GF-D8 (cell line): ENCODE measurements around the gene RGS16.
A peak's percentile ranks its signal among the peaks of the same experiment; 100 is the strongest.

ENCODE experiments used
- DNase-seq: peaks from one replicate; lab custom pipeline; 2025; lab: John Stamatoyannopoulos, UW

RGS16 gene

DNA sequence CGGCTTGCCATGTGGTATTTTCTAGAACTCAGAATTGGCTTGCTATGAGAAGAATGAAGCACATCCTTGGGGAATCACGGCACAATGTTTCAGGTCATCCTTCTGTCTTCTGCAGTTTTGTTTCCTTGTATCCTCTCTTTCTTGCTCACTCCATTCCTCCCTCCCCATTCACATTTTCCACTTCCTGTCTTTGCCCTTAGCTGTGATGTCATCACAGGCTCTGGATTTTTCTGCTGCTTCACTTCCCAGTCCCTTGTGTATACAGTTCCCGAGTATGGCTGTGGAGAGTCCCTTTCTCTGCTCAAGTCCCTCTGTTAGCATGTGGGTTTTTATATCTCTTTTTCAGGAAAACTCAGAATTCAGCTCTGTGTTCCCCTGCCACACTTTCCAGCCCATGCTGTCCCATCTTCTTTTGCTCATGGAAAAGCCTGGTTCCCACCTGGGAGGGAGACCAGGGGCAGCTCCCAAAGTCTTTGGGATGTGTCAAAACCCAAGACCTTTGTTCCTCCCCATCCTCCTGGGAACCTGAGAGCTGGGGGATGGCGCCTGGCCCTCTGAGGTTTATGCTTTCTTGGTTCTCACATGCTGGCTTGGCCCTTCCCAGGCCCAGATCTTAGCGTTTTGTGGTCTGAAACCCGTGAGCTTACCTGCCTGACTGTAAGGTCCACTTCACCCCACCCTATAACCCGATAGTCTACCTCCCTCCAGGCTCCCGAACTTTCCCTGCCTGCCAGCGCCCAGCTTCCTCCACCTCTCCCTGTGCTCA, 4.8 kb upstream of the RGS16 start:
- no peak for DNase-seq

GRCh38 chr1:182608236-182608635, 4.0 kb upstream of the RGS16 start:
- DNase-seq: no peak

GRCh38 chr1:182607566-182607965, 3.4 kb upstream of the RGS16 start:
- DNase-seq: no peak

- DNase-seq: no peak
Measured at GRCh38 chr1:182603646-182604174, 479 bp downstream of the RGS16 start.

GRCh38 chr1:182602935-182603645, 1.1 kb downstream of the RGS16 start:
- DNase-seq: peak; percentile 46

- DNase-seq: no peak
Measured at GRCh38 chr1:182601913-182602312, 2.3 kb downstream of the RGS16 start.

- DNase-seq: peak; percentile 29
Measured at GRCh38 chr1:182601416-182601786, 2.8 kb downstream of the RGS16 start.

- no peak for DNase-seq
Measured at GRCh38 chr1:182600745-182601415, 3.3 kb downstream of the RGS16 start.

GRCh38 chr1:182600036-182600713, 4.0 kb downstream of the RGS16 start:
- DNase-seq: no peak

- DNase-seq: no peak
Measured at GRCh38 chr1:182599339-182599738, 4.8 kb downstream of the RGS16 start.

GRCh38 chr1:182598296-182598695, 5.9 kb downstream of the RGS16 start:
- DNase-seq: no peak

DNA sequence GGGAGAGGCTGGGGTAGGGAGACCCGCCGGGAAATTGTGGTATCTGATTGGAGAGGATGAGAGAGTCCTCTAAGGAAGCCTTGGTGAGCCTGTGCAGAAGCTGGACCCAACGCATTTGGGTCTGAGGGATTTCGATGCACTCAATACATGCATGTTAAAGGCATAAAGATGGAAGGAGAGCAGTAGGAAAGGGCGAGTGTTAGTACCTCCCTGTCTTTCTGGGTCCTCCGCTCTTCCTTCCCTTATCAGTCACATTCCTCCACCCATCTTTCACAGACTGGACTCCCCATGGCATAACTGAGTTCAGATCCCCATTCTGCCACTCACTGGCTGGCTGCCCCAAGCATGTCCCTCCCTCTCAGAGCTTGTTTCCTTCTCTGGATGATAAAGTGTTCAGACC, 7.3 kb downstream of the RGS16 start:
- DNase-seq: no peak

DNA sequence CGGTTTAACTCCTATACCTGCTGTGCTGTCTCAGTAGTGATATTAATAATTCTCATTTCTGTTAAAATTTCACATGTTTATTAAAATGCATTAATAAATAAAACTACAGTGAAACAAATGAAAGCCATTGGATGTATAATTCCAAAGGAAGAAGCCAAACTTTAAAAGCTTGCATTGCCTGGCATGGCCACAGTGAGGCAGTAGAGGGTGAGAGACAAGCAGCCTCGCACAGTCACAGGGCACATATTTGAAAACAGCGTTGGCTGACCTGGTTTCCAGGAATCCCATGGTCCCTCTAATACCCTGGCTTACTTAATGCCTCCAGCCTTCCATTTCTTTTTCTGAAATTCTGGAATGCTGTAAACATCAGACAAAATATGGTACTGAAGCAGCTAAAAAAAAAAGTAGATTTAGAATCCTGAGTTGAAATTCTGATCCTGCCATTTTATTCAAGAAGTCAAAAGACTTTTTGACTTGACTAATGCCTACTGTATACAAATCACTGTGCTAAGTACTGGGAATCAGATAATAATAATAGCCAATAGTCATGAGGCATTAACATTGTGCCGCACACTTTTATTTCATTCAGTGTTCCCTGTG, 8.4 kb downstream of the RGS16 start:
- DNase-seq: no peak

DNA sequence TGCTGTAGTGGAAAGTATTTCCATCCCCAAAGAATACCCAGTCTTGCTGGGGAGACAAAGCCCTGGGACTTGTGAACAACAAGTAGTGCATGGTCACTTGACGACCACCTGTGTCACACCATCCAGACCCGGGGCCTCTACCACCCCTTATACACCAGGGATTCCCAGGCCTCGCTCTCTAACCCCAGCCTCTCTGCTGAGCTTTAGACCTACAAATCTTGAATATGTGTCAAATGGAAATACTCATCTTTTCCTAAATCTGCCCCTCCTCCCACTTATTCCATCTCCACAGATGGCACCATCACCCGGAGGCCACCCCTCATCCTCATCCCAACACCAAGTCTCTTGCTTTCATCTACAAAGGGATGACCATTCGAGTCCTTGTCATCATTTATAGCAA, 14.3 kb downstream of the RGS16 start:
- no peak for DNase-seq

- DNase-seq: no peak
Measured at GRCh38 chr1:182589520-182589919, 14.7 kb downstream of the RGS16 start.

GRCh38 chr1:182588500-182589396, 15.4 kb downstream of the RGS16 start, which contains the start of gene RNASEL:
RNASEL (minus strand) TSS chr1:182589256; CDS start chr1:182586806, 2,450 bp downstream.
- peak; percentile 7 for DNase-seq

- no peak for DNase-seq
Measured at GRCh38 chr1:182587666-182588499, 16.3 kb downstream of the RGS16 start.

GRCh38 chr1:182587093-182587492, 17.1 kb downstream of the RGS16 start:
- no peak for DNase-seq

DNA sequence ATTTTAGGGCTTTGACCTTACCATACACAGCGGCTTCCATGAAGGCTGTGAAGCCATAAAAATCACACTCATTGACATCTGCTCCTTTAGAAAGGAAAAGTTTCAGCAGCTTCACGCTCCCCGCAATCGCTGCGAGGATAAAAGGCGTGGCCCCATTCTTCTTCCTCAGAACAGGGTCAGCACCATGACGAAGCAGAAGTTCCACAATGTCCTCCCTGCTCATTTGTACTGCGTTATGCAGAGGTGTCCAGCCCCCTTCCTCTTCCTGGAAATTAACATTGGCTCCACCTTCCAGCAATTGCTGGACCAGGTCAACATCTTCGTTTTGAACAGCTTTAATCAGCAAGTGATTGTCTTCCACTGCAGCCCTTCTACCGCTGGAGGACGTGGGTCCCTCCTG, 17.8 kb downstream of the RGS16 start:
- DNase-seq: no peak

DNA sequence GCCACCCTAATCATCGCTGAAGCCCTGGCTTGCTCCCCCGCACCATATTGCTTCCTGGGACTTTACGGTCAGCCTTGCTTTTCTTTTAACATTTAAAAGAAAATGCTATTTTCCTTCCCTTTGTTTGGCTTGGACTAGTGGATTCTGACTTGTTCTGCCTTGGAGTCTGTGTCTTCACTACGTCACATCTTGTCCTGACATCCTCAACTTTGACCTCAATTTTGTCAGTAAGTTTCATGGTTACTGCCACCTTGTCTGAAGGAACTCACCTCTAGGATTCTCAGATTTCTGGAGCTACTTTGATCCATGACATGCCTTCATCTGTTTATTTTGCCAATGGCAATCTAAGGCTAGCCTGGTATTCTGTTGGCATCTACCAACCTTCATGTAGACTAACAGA, 19.4 kb downstream of the RGS16 start:
- no peak for DNase-seq
